ENCODE measurements around the gene SLC5A3. TPM values are rescaled to one million over a fixed set of nuclear protein-coding genes. Genes with fewer than 3 reads are reported as not detected.

The SLC5A3 gene
- total and polyA plus RNA-seq, 10 of the 15 experiments (the other 5 are each of a cell fraction or from before 2014, with no cell fraction given), result 3.3 to 21.4 (median 12.0) TPM

- BruUV-seq (replicated peaks), result no TSS peak
- Histone ChIP-seq H3K36me3 (ENCODE audit: control insufficient read depth in 2 of 2, insufficient read depth in 2 of 2, low read length in 1 of 2) (peaks cover 0 to 4% of the 10 kb centered on the region in 2 experiments; a peak in 3 of 4 replicates), H2AFZ (ENCODE audit: control insufficient read depth, low read depth, low read length) (no peak overlapping the region), H4K20me1 (ENCODE audit: control insufficient read depth, insufficient read depth) (no peaks in the 10 kb centered on the region), H3K4me1 (ENCODE audit: control insufficient read depth, insufficient read depth, low read length) (peaks cover 22% of the 10 kb centered on the region), H3K79me2 (ENCODE audit: control insufficient read depth, insufficient read depth, low read length) (peaks cover 91% of the 10 kb centered on the region), H3K4me2 (ENCODE audit: control insufficient read depth, insufficient read depth) (peak overlapping the region; percentile 3; the same call in 1 of the 2 replicates), H3K27ac (ENCODE audit: control insufficient read depth, insufficient read depth) (no peak overlapping the region), H3K4me3 (peak overlapping the region; percentile 4; the same call in 1 of the 2 replicates), H3K9ac (ENCODE audit: control insufficient read depth, insufficient read depth, low read length) (no peak overlapping the region), H3K27me3 (replicated peaks in 1 of 2; ENCODE audit: control insufficient read depth in 2 of 2, insufficient read depth in 2 of 2, low read length in 1 of 2) (no peaks in the 10 kb centered on the region), H3K9me3 (replicated peaks; ENCODE audit: control insufficient read depth, insufficient read depth, low read length) (no peaks in the 10 kb centered on the region)
- peak; percentile 16 for ATAC-seq
- intact Hi-C loops (cut with micrococcal nuclease; ENCODE audit: unreplicated experiment), result no loop called here
- FAIRE-seq, result no peak
- CTCF ChIA-PET, result interaction anchor here (0.6 to 6.2 kb wide), 3 partner anchors 8 to 160 kb away, joined by 3 to 29 read pairs (median 24); no protein-coding TSS in a partner anchor
- POLR2A ChIA-PET, result interaction anchor here (0.6 kb wide), 2 partner anchors 19 to 175 kb away, joined by 3 read pairs; no protein-coding TSS in a partner anchor
- no peak for TF ChIP-seq CHD2 (IDR thresholded peaks at IDR 0.05; ENCODE audit: borderline replicate concordance, low read depth, low read length)
- no peak for TF ChIP-seq RELB (IDR thresholded peaks at IDR 0.05; ENCODE audit: low read depth)
- no peak for TF ChIP-seq KAT2A (conservative IDR thresholded peaks at IDR 0.05; ENCODE audit: control insufficient read depth, low read depth, low read length)
- no peak for TF ChIP-seq RAD21 (IDR thresholded peaks at IDR 0.05; ENCODE audit: insufficient read depth, low read depth, low read length)
- TF ChIP-seq MTA3 (IDR thresholded peaks at IDR 0.05; ENCODE audit: borderline replicate concordance, low read length), result no peak
- TF ChIP-seq FOXK2 (IDR thresholded peaks at IDR 0.05), result no peak
- TF ChIP-seq IRF4 (IDR thresholded peaks at IDR 0.05; ENCODE audit: low read depth, low read length), result no peak
- no peak for TF ChIP-seq ATF2 (IDR thresholded peaks at IDR 0.05; ENCODE audit: low read length)
- SMC1A ChIA-PET (ENCODE audit: uncharacterized antibody, unreplicated experiment), result interaction anchor here (0.8 to 1.4 kb wide), 3 partner anchors 37 to 169 kb away, joined by 3 to 5 read pairs (median 3); no protein-coding TSS in a partner anchor
- in situ Hi-C loops (cut with MboI), result loop anchor here (10.0 kb wide), 1 partner anchor 159 kb away; no protein-coding TSS in a partner anchor
- DNase-seq (ENCODE audit: low read depth, low spot score), result no peak
- RAD21 ChIA-PET (ENCODE audit: unreplicated experiment), result interaction anchor here (0.9 to 2.4 kb wide), 3 partner anchors 25 to 106 kb away, joined by 3 to 8 read pairs (median 3); no protein-coding TSS in a partner anchor
- 26% methylated on average over 3 of the region's 3 CpGs for WGBS (ENCODE audit: insufficient coverage, insufficient replicate concordance, low lambda C conversion rate, missing lambda C conversion rate)
Measured at GRCh38 chr21:34083357-34083756, 10.0 kb downstream of the SLC5A3 start.
